Stimulated activated CD8-positive, alpha-beta memory T cell treated with anti-CD3 and anti-CD28 coated beads, Interleukin-12 subunit alpha, Interleukin-12 subunit beta, amount 100 ng/mL, for 24 hours (primary cell): ENCODE data around the gene TAOK2.
A peak's percentile ranks its signal among the peaks of the same experiment; 100 is the strongest.

Experiments
- DNase-seq: peaks from one replicate; pipeline ENCODE4 v3.0.0-alpha.2; 2020; ENCODE audit errors: extremely low read depth

TAOK2 gene

DNA sequence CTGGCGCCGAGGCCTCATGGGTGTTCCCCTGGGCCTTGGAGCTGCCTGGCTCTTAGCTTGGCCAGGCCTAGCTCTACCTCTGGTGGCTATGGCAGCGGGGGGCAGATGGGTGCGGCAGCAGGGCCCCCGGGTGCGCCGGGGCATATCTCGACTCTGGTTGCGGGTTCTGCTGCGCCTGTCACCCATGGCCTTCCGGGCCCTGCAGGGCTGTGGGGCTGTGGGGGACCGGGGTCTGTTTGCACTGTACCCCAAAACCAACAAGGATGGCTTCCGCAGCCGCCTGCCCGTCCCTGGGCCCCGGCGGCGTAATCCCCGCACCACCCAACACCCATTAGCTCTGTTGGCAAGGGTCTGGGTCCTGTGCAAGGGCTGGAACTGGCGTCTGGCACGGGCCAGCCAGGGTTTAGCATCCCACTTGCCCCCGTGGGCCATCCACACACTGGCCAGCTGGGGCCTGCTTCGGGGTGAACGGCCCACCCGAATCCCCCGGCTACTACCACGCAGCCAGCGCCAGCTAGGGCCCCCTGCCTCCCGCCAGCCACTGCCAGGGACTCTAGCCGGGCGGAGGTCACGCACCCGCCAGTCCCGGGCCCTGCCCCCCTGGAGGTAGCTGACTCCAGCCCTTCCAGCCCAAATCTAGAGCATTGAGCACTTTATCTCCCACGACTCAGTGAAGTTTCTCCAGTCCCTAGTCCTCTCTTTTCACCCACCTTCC is 13.9 kb downstream of the TAOK2 start:
- DNase-seq: no peak

- no peak for DNase-seq
These were observed 14.8 kb downstream of the TAOK2 start for GRCh38 chr16:29988346-29989075.

- DNase-seq: no peak
These were observed 15.6 kb downstream of the TAOK2 start for GRCh38 chr16:29989111-29989858.

DNA sequence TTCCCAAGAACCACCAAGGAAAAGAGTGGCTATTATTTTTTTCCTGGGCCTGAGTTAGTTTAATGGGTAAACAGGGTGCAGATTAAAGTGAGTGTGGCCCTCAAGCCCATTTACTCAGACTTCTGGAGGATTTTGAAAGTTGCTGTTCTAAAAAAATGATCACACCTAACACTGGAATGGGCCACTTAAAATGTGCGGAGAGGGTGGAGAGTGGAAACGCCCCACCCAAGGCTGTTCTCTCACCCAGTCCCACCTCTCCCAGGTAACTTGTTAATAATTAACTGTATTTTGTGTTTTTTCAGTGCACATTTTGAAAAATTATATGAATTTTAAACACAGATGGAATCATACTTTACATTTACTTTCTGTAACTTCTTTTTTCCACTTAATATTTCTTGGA is 16.4 kb downstream of the TAOK2 start:
- DNase-seq: no peak

DNA sequence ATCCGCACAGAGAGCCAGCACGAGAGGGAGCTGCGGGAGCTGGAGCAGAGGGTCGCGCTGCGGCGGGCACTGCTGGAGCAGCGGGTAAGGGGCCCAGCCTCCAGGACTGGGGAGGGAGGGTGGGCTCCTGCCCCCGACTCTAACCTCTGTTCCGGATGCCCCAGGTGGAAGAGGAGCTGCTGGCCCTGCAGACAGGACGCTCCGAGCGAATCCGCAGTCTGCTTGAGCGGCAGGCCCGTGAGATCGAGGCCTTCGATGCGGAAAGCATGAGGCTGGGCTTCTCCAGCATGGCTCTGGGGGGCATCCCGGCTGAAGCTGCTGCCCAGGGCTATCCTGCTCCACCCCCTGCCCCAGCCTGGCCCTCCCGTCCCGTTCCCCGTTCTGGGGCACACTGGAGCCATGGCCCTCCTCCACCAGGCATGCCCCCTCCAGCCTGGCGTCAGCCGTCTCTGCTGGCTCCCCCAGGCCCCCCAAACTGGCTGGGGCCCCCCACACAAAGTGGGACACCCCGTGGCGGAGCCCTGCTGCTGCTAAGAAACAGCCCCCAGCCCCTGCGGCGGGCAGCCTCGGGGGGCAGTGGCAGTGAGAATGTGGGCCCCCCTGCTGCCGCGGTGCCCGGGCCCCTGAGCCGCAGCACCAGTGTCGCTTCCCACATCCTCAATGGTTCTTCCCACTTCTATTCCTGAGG is 17.4 kb downstream of the TAOK2 start:
- DNase-seq: no peak

GRCh38 chr16:29991571-29991904 is 17.9 kb downstream of the TAOK2 start:
- DNase-seq: no peak

GRCh38 chr16:29992344-29992967 is 18.8 kb downstream of the TAOK2 start:
- no peak for DNase-seq

- DNase-seq: no peak
These were observed 19.7 kb downstream of the TAOK2 start for GRCh38 chr16:29993191-29993902.

GRCh38 chr16:29993903-29994599 is 20.4 kb downstream of the TAOK2 start:
- DNase-seq: no peak

DNA sequence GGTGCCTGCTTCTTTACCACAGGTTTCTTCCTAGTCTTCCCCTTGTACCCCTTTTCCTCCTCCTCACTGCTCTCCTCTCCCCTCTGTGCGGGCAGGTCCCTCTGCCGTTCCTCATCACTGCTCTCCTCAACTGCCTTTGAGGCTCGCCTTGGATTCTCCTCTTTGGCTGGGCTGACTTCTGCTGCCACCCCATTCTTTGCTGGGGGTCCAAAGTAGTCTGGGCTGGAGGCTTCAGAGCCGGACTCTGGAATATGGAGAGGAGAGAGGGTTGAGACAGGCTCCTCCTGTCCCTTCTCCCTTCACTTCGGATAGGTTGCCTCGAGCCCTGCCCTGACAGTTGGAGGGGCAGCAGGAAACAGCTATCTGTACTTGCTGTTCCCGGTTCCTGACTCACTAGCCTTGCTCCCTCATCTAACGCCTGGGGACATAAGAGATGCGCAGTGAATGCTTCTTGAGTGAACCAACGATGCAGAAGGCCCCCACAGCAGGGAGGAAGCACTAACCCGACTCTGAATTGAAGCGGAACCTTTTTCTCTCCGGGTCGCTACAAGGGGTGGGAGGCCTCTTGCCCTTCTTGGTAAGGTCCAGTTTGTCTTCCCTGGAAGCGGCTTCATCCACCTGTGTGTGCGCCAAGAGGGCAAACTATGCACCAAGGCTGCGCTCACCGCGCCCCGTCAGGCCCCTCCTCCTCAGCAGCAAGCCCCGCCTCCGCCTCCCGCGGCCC is 21.1 kb downstream of the TAOK2 start:
- DNase-seq: peak; percentile 39

DNA sequence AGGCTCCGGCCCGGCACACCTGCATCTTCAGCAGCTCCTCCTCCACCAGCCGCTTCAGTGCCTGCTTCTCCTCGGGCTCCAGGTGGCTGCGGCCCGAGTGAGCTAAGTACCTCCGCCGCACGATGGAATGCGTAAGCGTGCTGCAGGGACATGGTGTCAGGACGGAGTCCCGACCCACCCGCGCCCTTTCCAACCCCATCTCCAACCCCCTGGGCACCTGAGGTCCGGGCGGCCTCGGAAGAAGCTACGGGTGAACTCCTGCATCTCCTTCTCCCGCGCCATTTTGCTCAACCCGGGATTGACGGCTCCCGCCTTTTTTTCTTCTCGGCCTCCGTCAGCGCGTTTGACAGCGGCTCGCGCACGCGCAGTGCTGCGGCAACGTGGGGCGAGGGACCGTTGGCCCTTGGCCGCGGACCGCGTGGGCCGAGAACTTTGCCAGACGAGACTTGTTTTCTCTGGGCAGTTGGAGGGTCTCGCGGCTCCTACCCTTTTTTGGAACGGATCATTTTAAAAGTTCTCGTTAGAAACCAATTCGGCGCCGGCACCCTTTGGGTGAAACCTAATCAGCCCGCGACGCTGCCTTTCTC is 21.7 kb downstream of the TAOK2 start, which contains the start of gene HIRIP3:
HIRIP3 (minus strand) TSS at position 294 of the 587 bp plus-strand sequence; CDS start at position 282, 12 bp downstream.
- peak; percentile 71 for DNase-seq

GRCh38 chr16:29995911-29996765 is 22.5 kb downstream of the TAOK2 start, which contains the start of gene INO80E:
TSS of gene INO80E (plus strand) at chr16:29996241. CDS start at chr16:29996311, 70 bp downstream.
- DNase-seq: peak; percentile 98

DNA sequence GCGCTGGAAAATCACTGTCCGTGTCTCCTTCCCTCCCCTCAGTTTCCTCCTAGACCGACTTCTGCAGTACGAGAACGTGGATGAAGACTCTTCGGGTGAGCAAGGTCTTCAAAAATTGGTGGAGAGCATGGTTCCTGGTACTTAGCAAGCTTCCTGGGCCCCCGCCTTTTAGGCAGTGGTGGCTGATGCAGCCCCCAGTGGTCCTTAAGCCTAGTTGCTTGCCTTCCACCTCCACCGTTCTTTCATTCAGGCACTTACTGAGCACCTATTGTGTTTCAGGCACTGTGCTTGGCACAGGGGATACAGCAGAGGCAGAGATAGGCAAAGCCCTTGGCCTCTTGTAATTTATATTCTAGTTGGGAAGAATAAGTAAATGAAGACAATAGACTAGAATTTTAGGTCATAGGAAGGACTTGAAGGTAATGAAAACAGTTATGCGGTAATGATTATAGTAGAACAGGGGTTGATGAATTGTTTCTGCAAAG is 23.1 kb downstream of the TAOK2 start:
- no peak for DNase-seq

DNA sequence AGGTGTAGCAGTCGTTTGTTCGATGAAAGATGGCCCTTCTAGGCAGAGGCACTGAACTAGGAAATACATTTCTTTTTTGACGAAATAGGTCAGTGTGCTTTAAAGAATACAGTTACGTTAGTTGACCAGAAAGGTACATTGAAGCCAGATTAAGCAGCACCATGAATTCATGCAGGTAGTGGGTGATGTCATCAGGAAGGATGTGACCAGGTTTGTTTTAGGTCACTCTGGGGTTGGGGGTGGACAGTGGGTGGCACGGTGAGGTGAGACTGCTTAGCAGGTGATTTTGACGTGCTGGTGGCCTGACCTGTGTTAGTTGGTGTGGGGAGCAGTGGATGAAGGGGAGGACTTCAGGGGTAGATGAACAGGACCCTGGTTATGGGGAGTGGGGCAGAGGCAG is 25.9 kb downstream of the TAOK2 start:
- DNase-seq: no peak

DNA sequence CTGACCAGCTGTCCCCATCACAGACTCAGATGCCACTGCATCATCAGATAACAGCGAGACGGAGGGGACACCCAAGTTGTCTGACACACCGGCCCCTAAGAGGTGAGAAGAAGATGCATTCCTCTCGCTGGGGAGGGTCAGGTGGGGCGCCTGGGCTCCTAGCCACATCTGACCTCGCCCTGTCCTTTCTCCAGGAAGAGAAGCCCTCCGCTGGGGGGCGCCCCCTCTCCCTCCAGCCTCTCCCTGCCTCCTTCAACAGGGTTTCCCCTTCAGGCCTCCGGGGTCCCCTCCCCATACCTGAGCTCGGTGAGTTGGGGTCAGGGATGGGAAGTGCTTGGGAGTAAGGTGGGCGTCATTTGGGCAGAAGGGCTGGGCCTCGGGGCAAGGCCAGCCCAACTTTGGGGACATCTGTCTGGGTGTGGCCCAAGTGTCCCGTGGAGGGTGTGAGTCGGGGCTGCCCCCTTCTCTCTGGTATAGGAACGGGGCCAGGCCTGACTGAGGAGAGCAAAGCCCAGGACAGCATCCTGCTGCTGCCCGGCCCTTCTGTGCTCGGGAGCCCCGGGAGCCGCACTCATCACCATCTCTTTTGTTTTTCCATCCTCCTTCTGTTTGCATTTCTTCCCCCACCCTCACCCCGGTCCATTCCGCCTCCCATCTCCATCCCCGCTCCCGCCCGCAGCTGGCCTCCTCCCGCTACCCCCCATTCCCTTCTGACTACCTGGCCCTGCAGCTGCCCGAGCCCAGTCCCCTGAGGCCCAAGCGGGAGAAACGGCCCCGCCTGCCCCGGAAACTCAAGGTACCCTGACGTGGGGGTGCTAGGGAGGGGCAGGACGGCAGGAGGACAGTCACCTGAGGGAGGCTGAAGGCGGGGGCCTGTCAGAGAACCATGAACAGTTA is 27.3 kb downstream of the TAOK2 start:
- DNase-seq: no peak

GRCh38 chr16:30002614-30003346 is 29.1 kb downstream of the TAOK2 start:
- no peak for DNase-seq
